GM18498 (cell line): ENCODE measurements around the gene ATP1B1.

ENCODE experiments used
- ATAC-seq: cut with Tn5 transposase; IDR thresholded peaks from one replicate; pipeline ENCODE4 v1.9.1; 2021; ENCODE audit warnings: mild to moderate bottlenecking, moderate library complexity; ENCODE audit not compliant: unreplicated experiment

The ATP1B1 gene

GRCh38 chr1:169106095-169106920 lies at the start of gene ATP1B1:
TSS of gene ATP1B1 (plus strand) at chr1:169106690. CDS start at chr1:169106830, 140 bp downstream.
- ATAC-seq: peak; percentile 90

- ATAC-seq: no peak
These were observed 47.1 kb upstream of the ATP1B1 start for GRCh38 chr1:169059421-169059820.

- ATAC-seq: no peak
These were observed 46.3 kb upstream of the ATP1B1 start for GRCh38 chr1:169060043-169060722.

- no peak for ATAC-seq
These were observed 45.4 kb upstream of the ATP1B1 start for GRCh38 chr1:169060919-169061639.

- no peak for ATAC-seq
These were observed 44.3 kb upstream of the ATP1B1 start for GRCh38 chr1:169062152-169062551.

- ATAC-seq: no peak
These were observed 42.4 kb upstream of the ATP1B1 start for GRCh38 chr1:169064103-169064502.

GRCh38 chr1:169070547-169070946 lies 35.9 kb upstream of the ATP1B1 start:
- ATAC-seq: no peak

GRCh38 chr1:169070958-169071357 lies 35.5 kb upstream of the ATP1B1 start:
- ATAC-seq: no peak

- ATAC-seq: no peak
These were observed 33.4 kb upstream of the ATP1B1 start for GRCh38 chr1:169072945-169073725.

GRCh38 chr1:169078163-169078883 lies 28.2 kb upstream of the ATP1B1 start:
- ATAC-seq: no peak

GRCh38 chr1:169081503-169082123 lies 24.9 kb upstream of the ATP1B1 start:
- ATAC-seq: no peak

GRCh38 chr1:169085911-169086310 lies 20.6 kb upstream of the ATP1B1 start:
- no peak for ATAC-seq

GRCh38 chr1:169086603-169087455 lies 19.7 kb upstream of the ATP1B1 start:
- ATAC-seq: no peak

- no peak for ATAC-seq
These were observed 18.6 kb upstream of the ATP1B1 start for GRCh38 chr1:169087876-169088275.

- no peak for ATAC-seq
These were observed 16.7 kb upstream of the ATP1B1 start for GRCh38 chr1:169089776-169090175.

GRCh38 chr1:169090308-169090899 lies 16.1 kb upstream of the ATP1B1 start:
- no peak for ATAC-seq

- peak; percentile 34 for ATAC-seq
These were observed 15.6 kb upstream of the ATP1B1 start for GRCh38 chr1:169090900-169091311.

- peak; percentile 84 for ATAC-seq
These were observed 15.0 kb upstream of the ATP1B1 start for GRCh38 chr1:169091480-169091941.
